ENCODE measurements around the gene APBB2.

The APBB2 gene

DNA sequence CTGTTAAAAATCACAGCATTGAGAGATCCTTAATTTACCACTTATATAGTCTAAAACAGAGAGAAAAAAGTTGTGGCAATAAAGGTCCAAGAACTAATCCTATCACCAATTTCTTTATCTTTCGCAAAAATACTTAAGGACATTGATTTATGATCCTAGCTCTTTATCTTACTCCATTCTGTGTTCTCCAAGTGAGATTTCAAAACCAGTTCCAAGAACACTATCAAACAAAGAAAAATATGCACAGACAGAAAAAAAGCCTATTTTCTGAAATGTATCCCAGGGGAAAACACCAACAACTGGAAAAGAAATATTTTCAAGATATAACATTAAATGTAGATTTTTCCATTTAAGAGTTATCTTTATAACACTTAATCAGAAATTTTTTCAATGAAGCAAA is 172.8 kb downstream of the APBB2 start:
- TF ChIP-seq, protein P1, sequence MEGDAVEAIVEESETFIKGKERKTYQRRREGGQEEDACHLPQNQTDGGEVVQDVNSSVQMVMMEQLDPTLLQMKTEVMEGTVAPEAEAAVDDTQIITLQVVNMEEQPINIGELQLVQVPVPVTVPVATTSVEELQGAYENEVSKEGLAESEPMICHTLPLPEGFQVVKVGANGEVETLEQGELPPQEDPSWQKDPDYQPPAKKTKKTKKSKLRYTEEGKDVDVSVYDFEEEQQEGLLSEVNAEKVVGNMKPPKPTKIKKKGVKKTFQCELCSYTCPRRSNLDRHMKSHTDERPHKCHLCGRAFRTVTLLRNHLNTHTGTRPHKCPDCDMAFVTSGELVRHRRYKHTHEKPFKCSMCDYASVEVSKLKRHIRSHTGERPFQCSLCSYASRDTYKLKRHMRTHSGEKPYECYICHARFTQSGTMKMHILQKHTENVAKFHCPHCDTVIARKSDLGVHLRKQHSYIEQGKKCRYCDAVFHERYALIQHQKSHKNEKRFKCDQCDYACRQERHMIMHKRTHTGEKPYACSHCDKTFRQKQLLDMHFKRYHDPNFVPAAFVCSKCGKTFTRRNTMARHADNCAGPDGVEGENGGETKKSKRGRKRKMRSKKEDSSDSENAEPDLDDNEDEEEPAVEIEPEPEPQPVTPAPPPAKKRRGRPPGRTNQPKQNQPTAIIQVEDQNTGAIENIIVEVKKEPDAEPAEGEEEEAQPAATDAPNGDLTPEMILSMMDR (IDR thresholded peaks at IDR 0.05; ENCODE audit: insufficient read depth, missing control alignments), result no peak
- FAIRE-seq (no peak), DNase-seq (ENCODE audit: insufficient read length, low spot score) (no peak)

DNA sequence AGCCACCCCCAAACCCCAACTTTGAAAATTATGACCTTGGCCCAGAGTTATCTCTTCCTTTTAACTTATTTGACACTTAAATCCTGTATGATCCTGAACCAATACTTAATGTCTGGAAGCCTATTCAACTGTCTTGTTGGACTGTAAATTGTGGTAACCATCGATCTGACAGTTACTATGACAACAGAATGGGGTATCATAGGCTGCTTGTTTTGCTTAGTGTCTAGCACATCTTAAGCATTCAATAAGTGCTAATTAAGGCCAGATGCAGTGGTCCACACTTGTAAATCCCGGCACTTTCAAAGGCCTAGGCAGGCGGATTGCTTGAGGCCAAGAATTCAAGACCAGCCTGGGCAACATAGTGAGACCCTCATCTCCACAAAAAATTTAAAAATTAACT is 175.0 kb downstream of the APBB2 start:
- TF ChIP-seq, protein P1 (IDR thresholded peaks at IDR 0.05; ENCODE audit: insufficient read depth, missing control alignments), result no peak
- DNase-seq (ENCODE audit: insufficient read length, low spot score) (no peak), FAIRE-seq (no peak)

DNA sequence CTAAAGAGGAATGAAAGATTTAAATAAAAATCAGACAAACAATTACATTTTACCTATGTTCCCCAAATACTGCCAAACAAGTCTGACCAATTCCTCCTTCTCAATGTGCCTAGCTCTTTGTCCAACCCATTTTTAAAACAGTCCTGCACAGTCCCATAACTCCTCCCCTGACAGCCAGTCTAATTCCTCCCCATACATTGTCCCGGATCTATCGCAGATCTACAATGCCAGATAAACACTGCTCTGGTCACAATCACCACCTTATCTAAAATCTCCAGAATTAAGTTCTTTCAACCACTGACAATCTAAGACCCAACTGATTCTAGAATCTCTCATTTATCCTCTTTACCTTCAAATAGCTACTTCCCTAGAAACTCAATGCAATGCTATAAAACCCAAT is 176.0 kb downstream of the APBB2 start:
- FAIRE-seq (no peak), DNase-seq (ENCODE audit: insufficient read length, low spot score) (no peak)
- TF ChIP-seq, protein P1 (IDR thresholded peaks at IDR 0.05; ENCODE audit: insufficient read depth, missing control alignments), result no peak

DNA sequence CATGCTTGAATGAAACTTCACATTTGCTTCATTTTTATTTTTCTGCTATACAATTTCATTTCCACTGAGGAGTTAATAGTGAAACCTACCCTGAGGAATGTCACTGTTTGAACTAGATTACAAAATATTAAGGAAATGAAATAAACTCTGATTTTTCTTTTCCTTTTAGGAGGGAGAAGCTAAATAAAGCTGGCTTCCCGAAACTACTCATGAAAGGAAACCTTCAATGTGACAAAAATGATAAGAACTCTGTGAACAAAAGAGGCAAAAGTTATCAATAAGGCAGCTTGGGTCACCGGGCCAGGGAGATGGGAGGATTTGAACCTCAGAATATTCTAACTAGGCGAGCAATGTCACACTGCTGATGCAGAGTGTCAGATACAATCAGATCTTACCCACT is 185.2 kb downstream of the APBB2 start:
- DNase-seq (ENCODE audit: insufficient read length, low spot score) (no peak), FAIRE-seq (no peak)
- TF ChIP-seq, protein P1 (IDR thresholded peaks at IDR 0.05; ENCODE audit: insufficient read depth, missing control alignments), result no peak

DNA sequence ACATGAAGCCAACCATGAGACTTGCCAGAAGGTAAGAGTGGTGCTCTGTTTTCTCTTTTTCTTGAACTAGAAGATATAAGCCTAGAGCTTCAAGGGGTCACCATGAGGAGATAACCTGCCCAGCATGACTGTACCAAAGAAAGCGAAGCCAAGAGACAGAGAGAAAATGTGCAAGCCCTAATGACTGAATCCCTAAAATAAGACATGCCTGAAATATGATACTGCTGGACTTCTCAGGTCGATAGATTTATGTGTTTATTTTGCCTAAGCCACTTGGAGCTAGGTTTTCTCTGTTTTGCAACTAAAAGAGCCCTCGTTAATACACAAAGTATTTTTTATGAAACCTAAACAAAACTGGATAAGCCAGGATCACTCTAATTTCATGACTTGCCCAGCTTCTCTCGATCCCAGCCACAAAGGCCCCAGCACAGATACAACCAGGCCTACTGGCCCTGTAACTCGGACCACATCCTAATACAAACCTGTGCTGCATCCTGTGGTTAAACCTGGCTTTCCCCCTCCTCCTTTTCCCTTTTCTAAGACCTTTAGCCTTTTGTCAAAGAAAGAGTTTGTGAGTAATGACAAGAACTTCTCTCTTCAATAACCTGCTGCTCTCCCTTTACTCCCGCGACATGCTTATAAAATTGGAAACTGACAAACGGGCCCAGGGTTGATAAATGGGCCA is 185.8 kb downstream of the APBB2 start:
- FAIRE-seq, result no peak

DNA sequence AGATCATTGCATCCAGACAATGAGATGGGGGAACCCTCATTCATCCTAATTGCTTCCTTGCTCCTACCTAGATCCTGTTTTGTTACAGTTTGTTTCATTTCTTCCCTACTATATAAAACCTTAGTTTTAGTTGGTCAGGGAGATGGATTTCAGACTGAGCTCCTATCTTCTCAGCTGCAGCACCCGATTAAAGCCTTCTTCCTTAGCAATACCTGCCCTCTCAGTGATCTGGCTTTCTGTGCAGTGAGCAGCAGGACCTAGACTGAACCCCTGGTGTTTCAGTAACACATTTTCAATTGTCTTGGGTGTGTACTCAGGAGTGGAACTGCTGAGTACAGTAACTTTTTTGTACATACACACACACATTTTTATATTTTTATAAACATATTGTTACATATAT is 187.4 kb downstream of the APBB2 start:
- DNase-seq (ENCODE audit: insufficient read length, low spot score), result no peak
- FAIRE-seq, result no peak
- TF ChIP-seq, protein P1 (IDR thresholded peaks at IDR 0.05; ENCODE audit: insufficient read depth, missing control alignments), result no peak

More for the DNA sequence above, 185.8 kb downstream of the APBB2 start:
- no peak for DNase-seq (ENCODE audit: insufficient read length, low spot score)
- TF ChIP-seq, protein P1 (IDR thresholded peaks at IDR 0.05; ENCODE audit: insufficient read depth, missing control alignments), result no peak

DNA sequence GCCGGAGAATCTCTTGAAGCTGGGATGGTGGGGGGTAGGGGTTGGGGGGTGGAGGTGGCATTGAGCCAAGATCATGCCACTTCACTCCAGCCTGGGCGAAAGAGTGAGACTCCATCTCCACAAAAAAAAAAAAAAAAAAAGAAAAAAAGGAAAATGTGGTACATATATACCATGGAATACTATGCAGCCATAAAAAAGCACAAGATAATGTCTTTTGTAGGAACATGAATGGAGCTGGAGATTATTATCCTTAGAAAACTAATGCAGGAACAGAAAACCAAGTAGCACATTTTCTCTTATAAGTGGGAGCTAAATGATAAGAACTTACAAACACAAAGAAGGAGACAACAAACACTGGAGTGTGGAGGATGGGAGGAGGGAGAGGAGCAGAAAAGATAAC is 188.5 kb downstream of the APBB2 start:
- FAIRE-seq, result no peak
- DNase-seq (ENCODE audit: insufficient read length, low spot score), result no peak
- TF ChIP-seq, protein P1 (IDR thresholded peaks at IDR 0.05; ENCODE audit: insufficient read depth, missing control alignments), result no peak

Data from D721Med (cell line).